ENCODE results near the gene PCNA.

PCNA gene

DNA sequence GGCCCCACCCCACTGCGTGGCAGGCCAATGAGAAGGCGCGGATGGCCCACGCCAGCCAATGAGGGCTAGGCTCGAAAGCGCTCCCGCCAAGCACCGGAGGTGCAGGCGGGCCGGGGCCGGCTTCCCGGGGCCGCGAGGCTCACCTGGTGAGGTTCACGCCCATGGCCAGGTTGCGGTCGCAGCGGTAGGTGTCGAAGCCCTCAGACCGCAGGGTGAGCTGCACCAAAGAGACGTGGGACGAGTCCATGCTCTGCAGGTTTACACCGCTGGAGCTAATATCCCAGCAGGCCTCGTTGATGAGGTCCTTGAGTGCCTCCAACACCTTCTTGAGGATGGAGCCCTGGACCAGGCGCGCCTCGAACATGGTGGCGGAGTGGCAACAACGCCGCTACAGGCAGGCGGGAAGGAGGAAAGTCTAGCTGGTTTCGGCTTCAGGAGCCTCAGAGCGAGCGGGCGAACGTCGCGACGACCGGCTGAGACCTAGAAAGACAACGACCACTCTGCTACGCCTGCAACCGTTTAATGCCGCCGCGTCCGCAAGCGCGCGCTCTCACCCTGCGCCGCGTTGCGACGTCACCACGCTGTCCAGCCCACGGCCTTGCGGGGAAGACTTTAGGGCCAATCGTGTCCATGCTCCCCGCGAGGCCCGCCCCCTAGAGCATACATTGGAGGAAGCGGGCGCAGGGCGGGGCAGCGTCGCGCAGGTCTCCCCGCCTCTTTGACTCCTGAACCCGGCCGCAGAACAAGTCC lies at the start of gene PCNA:
Gene PCNA (minus strand): TSS at position 524 of the 750 bp plus-strand sequence. CDS start 160 bp downstream, at position 364.
- no peaks in the 10 kb centered on the region for H3K9me3 Mint-ChIP-seq
- peaks cover 17% of the 10 kb centered on the region for H3K4me1 Mint-ChIP-seq
- peaks cover 26% of the 10 kb centered on the region for H3K36me3 Mint-ChIP-seq
- H3K27me3 Mint-ChIP-seq: no peaks in the 10 kb centered on the region
- ATAC-seq: peak; percentile 99
- peak within 1 kb of the TSS; percentile 93 for H3K4me3 Mint-ChIP-seq
- H3K27ac Mint-ChIP-seq: peak within 1 kb of the TSS; percentile 87

- Mint-ChIP-seq H3K27me3 (no peaks in the 10 kb centered on the region), H3K4me3 (peak overlapping the region; percentile 48), H3K4me1 (peaks cover 94% of the 10 kb centered on the region), H3K9me3 (no peaks in the 10 kb centered on the region), H3K27ac (peak overlapping the region; percentile 85), H3K36me3 (peaks cover 5% of the 10 kb centered on the region)
- ATAC-seq: peak; percentile 57
Observed at GRCh38 chr20:5168651-5169396, 49.1 kb upstream of the PCNA start.

DNA sequence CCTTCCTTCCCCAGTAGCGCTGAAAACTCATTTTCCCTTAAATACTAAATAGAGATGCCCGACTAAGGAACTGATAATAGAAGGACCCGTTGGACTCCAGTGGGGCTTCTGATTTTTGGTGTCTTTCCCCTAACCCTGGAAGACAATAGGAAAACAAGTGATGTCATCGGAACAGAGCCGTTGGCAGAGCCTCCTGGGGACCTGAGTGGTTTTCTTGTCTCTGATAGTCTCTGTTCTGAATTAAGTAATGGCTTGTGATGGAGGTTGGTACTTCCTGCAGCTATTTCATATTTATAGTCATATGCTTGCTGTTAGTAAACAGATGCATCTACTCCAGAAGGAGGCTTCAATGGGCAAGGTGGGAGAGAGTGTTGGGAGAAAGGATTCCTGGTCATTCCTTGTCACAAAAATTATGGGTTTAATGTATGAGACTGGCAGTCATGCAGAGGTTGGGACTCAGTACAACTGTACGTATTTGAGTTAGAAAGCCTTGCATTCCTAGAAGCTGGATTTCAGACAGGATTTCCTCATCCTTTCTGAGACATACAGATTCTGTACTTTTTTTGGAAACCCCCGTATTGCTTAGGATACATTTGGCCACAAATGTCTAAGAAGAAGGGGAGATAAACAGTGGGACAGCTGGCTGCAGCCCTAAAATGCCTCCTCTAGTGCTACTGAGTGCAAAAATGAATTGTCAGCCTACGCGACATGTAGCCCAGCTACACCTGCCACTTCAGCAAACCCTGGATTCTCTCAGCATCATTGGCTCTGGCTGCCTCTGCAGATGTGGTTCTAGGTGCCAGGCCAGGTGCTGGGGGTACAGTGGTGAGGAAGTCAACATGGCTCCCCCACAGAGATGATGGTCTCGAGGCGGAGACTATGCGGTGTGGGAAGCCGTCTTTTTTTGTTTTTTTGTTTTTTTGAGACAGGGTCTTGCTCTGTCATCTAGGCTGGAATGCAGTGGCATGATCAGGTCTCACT lies 45.2 kb upstream of the PCNA start:
- Mint-ChIP-seq H3K4me3 (no peak overlapping the region), H3K9me3 (no peaks in the 10 kb centered on the region), H3K27me3 (no peaks in the 10 kb centered on the region), H3K4me1 (peaks cover 72% of the 10 kb centered on the region), H3K36me3 (peaks cover 5% of the 10 kb centered on the region), H3K27ac (peak overlapping the region; percentile 22)
- no peak for ATAC-seq

DNA sequence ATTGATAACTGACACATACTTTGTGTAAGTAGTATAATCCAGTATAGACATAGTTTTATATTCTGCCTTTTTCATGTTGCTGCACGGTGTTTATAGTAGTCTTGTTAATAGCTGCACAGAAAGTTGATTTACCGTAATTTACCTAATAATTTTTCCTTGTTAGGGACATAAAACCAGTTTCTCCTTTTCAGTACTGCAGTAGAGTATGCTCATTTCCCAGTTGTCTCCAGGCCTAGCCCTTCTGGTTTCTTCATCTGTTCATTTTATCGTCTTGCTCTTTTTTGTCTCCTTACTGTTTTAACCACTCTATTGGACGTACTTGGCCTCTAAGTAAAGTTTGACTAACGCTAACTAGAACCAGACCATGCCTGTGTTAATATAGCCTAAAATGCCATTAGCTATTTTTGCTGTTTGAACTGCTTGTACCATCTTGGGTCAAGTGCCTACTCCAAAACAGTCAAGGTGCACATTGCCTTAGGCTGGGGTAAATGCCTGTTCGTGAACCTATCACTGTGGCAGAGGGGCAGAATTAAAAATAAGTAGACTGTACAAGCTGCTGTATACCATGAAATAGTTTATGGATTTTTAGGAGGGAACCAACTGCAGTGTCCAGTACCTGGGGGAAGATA lies 41.9 kb upstream of the PCNA start:
- peaks cover 11% of the 10 kb centered on the region for H3K36me3 Mint-ChIP-seq
- no peak overlapping the region for H3K27ac Mint-ChIP-seq
- H3K4me1 Mint-ChIP-seq: peaks cover 47% of the 10 kb centered on the region
- no peaks in the 10 kb centered on the region for H3K27me3 Mint-ChIP-seq
- H3K4me3 Mint-ChIP-seq: no peak overlapping the region
- ATAC-seq: no peak
- H3K9me3 Mint-ChIP-seq: no peaks in the 10 kb centered on the region

- Mint-ChIP-seq H3K27me3 (no peaks in the 10 kb centered on the region), H3K27ac (no peak overlapping the region), H3K36me3 (peaks cover 17% of the 10 kb centered on the region), H3K9me3 (no peaks in the 10 kb centered on the region), H3K4me3 (no peak overlapping the region), H3K4me1 (peaks cover 46% of the 10 kb centered on the region)
- ATAC-seq: no peak
Observed at GRCh38 chr20:5160882-5161281, 41.1 kb upstream of the PCNA start.

GRCh38 chr20:5159928-5160327 lies 40.2 kb upstream of the PCNA start:
- no peaks in the 10 kb centered on the region for H3K9me3 Mint-ChIP-seq
- peaks cover 48% of the 10 kb centered on the region for H3K4me1 Mint-ChIP-seq
- H3K27me3 Mint-ChIP-seq: no peaks in the 10 kb centered on the region
- no peak overlapping the region for H3K27ac Mint-ChIP-seq
- peaks cover 22% of the 10 kb centered on the region for H3K36me3 Mint-ChIP-seq
- ATAC-seq: no peak
- H3K4me3 Mint-ChIP-seq: no peak overlapping the region

DNA sequence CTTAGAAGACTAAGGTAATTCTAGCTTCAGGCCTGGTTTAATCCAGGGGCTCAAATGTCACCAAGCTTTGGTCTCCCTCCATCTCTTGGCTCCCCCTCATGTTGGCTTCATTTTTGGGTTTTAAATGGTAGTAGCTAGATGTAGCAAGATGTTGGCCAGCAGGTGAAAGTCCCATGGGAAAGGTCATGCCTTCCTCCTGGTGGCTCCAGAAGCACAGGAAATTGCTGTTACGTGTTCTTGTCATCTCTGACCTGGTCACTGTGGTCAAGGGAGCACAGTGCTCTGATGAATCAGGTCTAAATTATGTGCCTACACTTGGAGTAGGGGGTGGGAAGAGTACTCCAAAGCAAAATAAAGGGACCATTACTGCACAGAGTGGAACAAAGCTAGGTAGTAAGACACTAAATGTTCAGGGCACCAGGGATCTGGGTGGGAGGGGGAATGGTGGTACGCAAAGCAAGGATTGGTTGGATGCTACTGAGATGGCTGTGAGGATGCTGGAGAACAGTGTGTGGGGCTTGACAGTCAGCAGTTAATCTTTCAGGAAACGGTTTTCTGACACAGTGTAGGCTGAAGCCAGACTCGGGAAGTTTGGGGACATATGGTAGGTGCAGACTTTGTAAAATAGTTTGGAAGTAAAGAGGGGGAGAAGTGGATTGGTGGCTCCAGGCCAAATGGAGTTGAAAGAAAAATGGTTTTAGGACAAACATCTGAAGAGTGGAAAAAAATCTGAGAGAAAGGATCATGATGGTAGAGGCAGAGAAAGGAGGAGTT lies 37.1 kb upstream of the PCNA start:
- peak overlapping the region; percentile 2 for H3K27ac Mint-ChIP-seq
- no peak overlapping the region for H3K4me3 Mint-ChIP-seq
- peaks cover 32% of the 10 kb centered on the region for H3K36me3 Mint-ChIP-seq
- no peak for ATAC-seq
- peaks cover 47% of the 10 kb centered on the region for H3K4me1 Mint-ChIP-seq
- no peaks in the 10 kb centered on the region for H3K9me3 Mint-ChIP-seq
- H3K27me3 Mint-ChIP-seq: no peaks in the 10 kb centered on the region

GRCh38 chr20:5155404-5155803 lies 35.6 kb upstream of the PCNA start:
- peak overlapping the region; percentile 2 for H3K27ac Mint-ChIP-seq
- ATAC-seq: no peak
- H3K4me3 Mint-ChIP-seq: no peak overlapping the region
- H3K4me1 Mint-ChIP-seq: peaks cover 45% of the 10 kb centered on the region
- peaks cover 27% of the 10 kb centered on the region for H3K36me3 Mint-ChIP-seq
- no peaks in the 10 kb centered on the region for H3K27me3 Mint-ChIP-seq
- no peaks in the 10 kb centered on the region for H3K9me3 Mint-ChIP-seq

GRCh38 chr20:5154543-5154925 lies 34.8 kb upstream of the PCNA start:
- no peak for ATAC-seq
- Mint-ChIP-seq H3K27ac (no peak overlapping the region), H3K4me1 (peaks cover 46% of the 10 kb centered on the region), H3K4me3 (no peak overlapping the region), H3K9me3 (no peaks in the 10 kb centered on the region), H3K36me3 (peaks cover 27% of the 10 kb centered on the region), H3K27me3 (no peaks in the 10 kb centered on the region)

DNA sequence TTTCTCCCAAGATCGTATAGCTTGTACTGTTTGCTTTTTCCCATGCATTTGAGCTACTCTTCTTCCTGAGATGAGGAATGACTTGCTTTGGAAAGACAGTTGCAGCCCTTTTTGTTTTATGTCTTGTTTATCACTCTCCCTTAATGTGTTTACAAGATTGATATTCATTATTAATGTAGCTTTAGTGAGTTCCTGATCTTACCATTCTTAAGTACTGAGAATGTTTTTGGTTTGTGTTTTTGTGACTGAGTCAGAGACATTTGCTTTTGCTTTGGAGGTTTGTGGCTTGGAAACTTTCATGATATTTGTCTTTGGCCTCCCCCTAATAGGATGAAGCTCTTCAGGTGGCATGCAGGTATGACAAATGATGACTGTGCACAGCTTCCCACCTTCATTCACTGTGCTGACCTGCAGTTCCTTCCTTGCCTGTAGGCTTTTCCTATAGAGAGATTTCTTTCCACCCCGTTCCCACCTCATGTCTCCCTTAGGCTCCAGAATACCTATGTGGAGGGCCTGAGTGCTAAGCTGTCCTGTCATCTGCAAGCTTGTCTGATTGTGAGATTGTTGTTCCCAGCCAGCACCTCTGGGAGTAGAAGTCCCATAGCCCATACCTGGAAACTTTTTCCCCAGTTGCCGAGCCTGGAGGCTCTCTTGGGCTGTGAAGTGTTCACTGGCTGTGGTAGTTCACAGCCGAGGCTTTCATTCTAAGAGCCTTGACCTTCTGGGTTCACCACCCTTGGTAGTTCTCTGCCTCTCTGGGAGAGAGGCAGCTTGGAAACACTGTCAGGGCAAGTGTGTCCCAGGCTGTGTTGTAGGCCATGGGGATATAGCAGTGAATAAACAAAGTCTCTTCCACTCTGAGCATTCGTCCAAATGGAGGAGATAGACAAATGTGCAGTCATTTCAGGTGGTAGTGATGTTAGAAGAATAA lies 34.1 kb upstream of the PCNA start:
- Mint-ChIP-seq H3K36me3 (peaks cover 27% of the 10 kb centered on the region), H3K9me3 (no peaks in the 10 kb centered on the region), H3K4me1 (peaks cover 49% of the 10 kb centered on the region), H3K4me3 (no peak overlapping the region), H3K27ac (no peak overlapping the region), H3K27me3 (no peaks in the 10 kb centered on the region)
- no peak for ATAC-seq

- no peak overlapping the region for H3K4me3 Mint-ChIP-seq
- peaks cover 27% of the 10 kb centered on the region for H3K36me3 Mint-ChIP-seq
- H3K4me1 Mint-ChIP-seq: peaks cover 56% of the 10 kb centered on the region
- no peaks in the 10 kb centered on the region for H3K9me3 Mint-ChIP-seq
- no peak overlapping the region for H3K27ac Mint-ChIP-seq
- ATAC-seq: no peak
- H3K27me3 Mint-ChIP-seq: no peaks in the 10 kb centered on the region
Observed at GRCh38 chr20:5153152-5153467, 33.4 kb upstream of the PCNA start.

DNA sequence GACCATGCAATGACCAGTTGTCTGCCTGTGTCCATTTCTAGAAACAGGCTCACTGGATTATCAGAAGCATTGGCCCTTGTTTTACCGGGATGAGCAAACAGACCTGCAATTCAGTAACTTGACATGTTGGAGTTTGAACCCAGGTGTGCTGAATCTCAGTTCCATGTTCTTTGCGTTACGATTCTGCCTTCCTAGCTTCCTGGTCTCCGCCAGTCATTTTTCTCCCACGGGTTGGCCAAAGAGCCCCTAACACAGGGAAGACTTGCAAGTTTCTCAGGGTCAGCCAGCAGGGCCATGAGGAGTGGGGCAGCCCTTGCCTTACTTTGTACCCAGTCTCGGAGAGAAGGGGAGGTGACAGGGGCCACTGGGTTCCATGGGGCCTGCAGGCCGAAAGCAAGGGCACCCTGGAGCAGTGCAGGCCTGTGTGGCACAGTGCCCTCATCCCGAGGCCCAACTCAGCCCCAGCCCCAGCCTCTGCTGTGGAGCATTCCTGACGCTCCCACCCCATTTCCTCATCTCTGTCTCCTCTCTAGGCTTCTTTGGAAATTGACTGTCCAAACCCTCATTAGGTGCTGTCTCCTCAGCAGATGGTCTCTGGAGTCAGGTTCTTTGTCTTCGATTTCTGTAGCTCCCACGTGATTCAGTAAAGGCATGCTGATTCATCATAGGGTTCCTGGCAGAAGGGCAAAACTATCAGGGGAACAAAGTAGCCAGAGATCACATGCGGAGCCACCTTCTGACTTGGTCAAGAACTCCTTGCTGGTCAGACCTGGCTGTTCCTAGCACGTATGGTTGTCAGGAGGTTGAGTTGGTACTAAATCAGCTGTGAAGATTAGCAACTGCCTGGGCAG lies 30.7 kb upstream of the PCNA start:
- no peak overlapping the region for H3K4me3 Mint-ChIP-seq
- peaks cover 63% of the 10 kb centered on the region for H3K4me1 Mint-ChIP-seq
- peaks cover 16% of the 10 kb centered on the region for H3K36me3 Mint-ChIP-seq
- H3K27ac Mint-ChIP-seq: no peak overlapping the region
- no peak for ATAC-seq
- H3K27me3 Mint-ChIP-seq: no peaks in the 10 kb centered on the region
- H3K9me3 Mint-ChIP-seq: no peaks in the 10 kb centered on the region

DNA sequence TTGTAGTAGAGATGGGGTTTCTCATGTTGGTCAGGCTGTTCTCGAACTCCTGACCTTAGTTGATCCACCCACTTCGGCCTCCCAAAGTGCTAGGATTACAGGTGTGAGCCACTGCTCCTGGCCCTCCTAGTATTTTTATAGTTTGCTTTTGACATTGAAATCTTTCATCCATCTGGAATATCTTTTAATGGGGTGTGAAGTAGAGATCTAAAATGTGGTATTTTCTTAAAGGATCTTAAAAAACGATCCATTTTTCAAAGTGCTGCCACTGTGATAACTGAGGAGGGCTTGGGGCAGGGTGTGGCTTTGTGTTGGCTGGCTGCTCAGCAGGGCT lies 30.1 kb upstream of the PCNA start:
- H3K27me3 Mint-ChIP-seq: no peaks in the 10 kb centered on the region
- H3K4me3 Mint-ChIP-seq: no peak overlapping the region
- no peak overlapping the region for H3K27ac Mint-ChIP-seq
- no peak for ATAC-seq
- peaks cover 60% of the 10 kb centered on the region for H3K4me1 Mint-ChIP-seq
- no peaks in the 10 kb centered on the region for H3K9me3 Mint-ChIP-seq
- H3K36me3 Mint-ChIP-seq: peaks cover 15% of the 10 kb centered on the region

Data from stimulated activated memory B cell treated with anti-CD40 and anti-IgM and Interleukin-4, amounts not matched to agents 10 μg/mL and 1 μg/mL and 100 μg/mL, for 72 hours (primary cell).